DMS53 treated with DMSO at 0.1 percent for 48 hours (cell line): Measurements from ENCODE around the gene LIPT1.
A peak's percentile ranks its signal among the peaks of the same experiment; 100 is the strongest.
"Not testable (repeated sequence)": the region's sequence is repeated elsewhere in the genome, so short reads cannot be mapped to it uniquely, and the experiment has no call there.

ENCODE experiments used
- DNase-seq: peaks from one replicate; lab custom pipeline; 2025; ENCODE audit not compliant: unreplicated experiment; lab: John Stamatoyannopoulos, UW

The LIPT1 gene

GRCh38 chr2:99154643-99155536 is at the start of gene LIPT1, which contains the start of gene TSGA10:
Gene LIPT1, plus strand, starts transcription at chr2:99154967. Its CDS starts 6,991 bp downstream, at chr2:99161958.
Gene TSGA10, minus strand, starts transcription at chr2:99154942. Its CDS starts 45,503 bp downstream, at chr2:99109439.
- DNase-seq, result peak; percentile 97

DNA sequence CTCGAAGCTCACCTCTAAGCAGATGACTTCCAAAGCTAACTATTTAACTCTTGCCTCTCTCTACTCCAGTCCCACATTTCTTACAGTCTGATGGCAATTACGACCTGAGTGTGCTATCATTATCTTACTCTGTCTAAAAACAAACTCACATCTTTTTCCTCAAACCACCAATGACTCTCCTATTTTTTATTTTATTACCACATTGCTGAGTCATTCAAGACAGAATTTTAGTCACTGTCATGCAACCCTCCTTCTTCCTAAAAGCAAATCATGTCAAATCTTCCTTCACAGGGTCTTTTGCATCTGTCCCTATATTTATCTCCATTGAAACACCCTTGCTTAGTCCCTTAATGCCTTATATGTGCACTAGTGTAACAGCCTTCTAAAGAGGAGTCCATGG is 47.9 kb upstream of the LIPT1 start:
- DNase-seq, result no peak

DNA sequence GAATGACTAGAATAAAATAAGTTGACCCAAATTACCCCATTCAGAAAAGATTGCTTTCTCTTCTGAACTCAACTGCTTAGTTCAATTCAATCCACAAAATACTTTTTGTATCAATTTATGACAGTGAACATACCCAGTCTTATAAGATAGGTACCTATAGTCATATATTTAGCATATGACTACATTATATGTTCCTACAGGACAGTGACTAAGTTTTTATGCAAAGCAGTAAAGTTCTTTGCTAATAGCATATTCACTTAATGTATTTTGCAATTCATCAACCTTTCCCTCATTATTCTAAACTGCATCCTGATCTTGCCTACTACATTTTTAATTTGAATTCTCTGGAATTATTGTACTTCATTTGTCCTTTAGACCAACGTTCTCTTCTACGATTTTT is 43.5 kb upstream of the LIPT1 start:
- no peak for DNase-seq

DNA sequence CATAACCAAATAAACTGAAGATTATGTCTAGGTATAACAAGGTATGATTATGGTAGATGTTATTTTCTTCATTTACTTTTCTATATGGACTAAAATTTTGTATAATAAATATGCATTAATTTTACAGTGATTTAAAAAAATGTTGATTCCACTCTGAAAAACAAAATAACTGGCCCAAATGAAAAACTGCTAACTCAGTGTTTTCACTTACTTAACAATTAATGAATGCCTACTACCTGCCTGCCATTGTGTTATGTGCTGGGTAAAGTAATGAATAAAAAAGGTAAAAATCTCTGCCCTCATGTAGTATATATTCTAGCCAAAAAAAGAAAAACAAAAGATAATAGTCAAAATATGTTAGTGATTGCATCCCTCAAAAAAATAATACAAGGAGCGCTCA is 42.8 kb upstream of the LIPT1 start:
- no peak for DNase-seq

DNA sequence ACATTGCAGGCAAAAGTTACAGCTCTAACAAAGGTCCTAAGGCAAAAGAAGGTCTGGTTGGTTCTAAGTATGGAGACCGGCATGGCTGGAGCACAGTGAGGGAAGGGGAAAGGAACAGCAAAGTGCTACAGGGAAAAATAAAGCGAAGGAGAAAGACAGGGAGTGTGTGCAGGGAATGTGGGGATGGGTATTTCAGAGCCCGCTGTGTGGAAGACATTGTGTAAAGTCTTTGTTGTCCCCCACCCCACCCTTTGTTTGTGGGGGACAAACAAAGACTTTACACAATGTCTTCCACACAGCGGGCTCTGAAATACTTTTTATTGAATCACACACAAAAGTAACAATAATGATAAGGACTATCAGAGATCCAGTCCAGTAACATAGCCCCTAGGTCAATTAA is 42.1 kb upstream of the LIPT1 start:
- DNase-seq, result no peak

DNA sequence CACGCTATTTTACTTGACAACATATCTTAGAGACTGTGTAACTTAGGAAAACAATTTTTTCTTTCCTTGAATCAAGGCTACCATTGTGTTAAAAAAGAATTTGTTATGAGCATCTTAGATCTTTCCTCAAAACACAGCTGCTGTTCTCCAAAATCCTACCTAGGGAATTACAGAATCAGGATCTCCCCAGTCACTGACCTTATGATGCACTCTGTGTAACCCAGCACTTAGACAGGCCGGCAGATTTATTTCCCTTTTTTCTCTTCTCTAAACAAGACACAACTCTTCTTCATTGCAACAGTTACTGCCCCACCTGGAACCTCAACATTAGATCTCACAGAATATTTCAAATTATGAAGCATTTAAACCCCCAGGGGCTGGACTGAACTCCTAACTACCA is 26.8 kb upstream of the LIPT1 start:
- no peak for DNase-seq

- not testable (repeated sequence) for DNase-seq
Observed at GRCh38 chr2:99135044-99135556, 19.7 kb upstream of the LIPT1 start.

DNA sequence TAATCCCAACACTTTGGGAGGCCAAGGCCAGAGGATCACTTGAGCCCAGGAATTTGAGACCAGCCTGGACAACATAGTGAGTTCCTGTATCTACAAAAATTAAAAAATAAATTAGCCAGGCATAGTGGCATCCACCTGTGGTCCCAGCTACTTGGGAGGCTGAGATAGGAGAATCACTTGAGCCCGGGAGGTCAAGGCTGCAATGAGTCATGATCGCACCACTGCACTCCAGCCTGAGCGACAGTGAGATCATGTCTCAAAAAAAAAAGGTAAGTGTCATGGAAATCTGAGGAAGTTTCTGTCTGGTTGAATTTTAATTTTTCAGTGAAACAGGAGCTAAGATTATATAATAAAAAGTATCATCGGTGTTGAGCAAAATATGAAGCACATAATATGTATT is 15.8 kb upstream of the LIPT1 start:
- DNase-seq, result no peak

DNA sequence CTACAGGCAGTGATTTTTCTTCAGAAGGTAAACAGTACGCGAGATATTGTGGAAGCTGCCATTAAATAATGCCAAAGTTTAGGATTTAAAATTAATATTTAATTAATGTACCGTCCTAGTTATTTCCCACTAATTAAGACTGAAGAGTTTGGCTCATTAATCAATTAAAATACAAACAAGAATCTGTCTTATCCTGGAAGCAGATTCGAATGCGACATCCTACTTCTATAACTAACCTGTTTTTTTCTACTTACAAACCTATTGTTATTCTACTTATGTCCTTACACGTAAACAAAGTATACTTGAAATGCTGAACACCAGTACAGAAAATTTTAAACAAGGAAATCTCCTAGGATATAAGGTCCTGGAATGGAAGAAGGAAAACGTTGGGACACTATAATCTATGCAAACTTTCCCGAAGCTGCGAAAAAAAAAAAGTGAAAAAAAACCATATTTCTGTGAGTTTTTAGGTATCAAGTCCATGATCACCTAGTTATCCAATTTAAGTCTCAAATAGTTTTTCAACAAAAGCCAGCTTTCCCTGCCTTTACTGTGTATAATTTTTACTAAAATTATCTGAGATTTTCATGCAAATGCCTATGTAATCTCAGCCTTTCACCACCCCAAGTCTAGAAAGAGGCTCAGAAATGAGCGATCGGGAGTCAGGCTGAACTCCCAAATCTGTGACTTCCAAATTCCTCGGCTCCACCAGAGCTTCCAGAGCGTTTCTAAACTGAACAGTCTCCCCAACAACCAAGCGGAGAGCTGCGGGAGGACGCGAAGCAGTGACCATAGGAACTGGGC is 14.5 kb upstream of the LIPT1 start:
- DNase-seq, result no peak

GRCh38 chr2:99140860-99141109 is 14.0 kb upstream of the LIPT1 start:
- DNase-seq, result peak; percentile 94

- peak; percentile 100 for DNase-seq
Observed at GRCh38 chr2:99141110-99142108, 13.4 kb upstream of the LIPT1 start, which contains the start of gene C2orf15. Gene C2orf15, plus strand, starts transcription at chr2:99141707. Its CDS starts 8,852 bp downstream, at chr2:99150559.

DNA sequence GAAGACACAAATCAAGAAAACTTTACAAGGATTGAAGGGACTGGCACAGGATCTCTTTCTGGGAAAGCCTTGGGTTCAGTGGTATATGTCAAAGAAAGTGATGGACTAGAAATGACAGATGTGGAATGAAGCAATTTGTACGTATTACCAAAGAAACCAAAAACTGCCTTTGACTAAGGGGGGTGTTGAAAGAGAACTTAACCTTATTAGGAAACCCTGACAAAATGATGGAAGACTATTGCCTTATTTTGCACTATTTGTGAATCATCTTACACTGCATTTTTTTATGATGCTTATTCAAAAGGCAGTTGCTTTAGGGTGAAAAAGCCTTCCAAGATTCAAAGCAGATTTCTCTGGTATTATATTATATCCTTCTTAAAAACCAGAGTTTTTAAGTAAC is 4.1 kb upstream of the LIPT1 start:
- no peak for DNase-seq

- DNase-seq, result no peak
Observed at GRCh38 chr2:99152199-99152895, 2.4 kb upstream of the LIPT1 start.

- DNase-seq, result peak; percentile 79
Observed at GRCh38 chr2:99153921-99154604, 704 bp upstream of the LIPT1 start.

- no peak for DNase-seq
Observed at GRCh38 chr2:99156891-99157290, 2.1 kb downstream of the LIPT1 start.

GRCh38 chr2:99158599-99158998 is 3.8 kb downstream of the LIPT1 start:
- DNase-seq, result no peak

DNA sequence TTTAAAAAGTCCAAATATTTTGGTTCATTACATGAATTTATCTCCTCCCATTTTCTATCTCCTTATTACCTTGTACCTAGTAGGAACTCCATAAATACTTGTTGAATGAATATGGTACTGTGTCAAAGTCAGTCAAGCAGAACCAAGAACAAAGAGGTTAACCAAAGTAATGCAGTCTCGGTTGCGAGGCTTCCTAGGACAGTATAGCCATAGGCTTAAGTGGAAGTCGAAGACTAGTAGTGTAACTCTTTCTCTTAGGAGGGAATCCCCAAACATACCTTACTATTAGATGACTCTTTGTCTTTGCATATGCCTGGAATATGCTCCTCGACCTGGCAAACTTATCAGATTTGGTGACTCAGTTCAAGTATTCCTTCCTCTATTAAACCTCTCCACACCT is 4.8 kb downstream of the LIPT1 start:
- DNase-seq, result no peak

DNA sequence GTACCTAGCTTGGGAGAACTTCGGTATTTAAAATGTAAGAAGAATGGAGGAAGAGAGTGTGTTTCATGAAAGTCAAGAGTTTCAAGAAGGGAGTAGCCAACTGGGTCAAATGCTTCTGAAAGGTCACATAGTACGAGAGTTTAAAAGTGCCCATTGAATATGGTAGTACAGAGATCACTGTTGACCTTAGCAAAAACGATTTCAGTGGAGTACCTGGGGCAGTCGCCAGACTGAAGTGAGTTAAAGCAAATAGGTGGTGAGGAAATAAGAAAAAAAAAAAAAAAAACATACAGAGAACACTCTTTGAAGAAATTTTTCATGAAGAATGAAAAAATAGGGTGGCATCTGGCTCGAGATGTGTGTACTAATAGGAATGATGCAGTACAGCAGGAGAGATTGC is 11.5 kb downstream of the LIPT1 start:
- no peak for DNase-seq

GRCh38 chr2:99169534-99169933 is 14.8 kb downstream of the LIPT1 start:
- DNase-seq, result no peak
